C4-2B (cell line): ENCODE results near the gene CDH18.

Experiments used
- H3K27ac ChIP-seq: fragments of 450-650 bp; 2 replicates; pipeline ENCODE4 v1.5.1; 2017
- ZFX ChIP-seq: fragments of 450-650 bp; IDR thresholded peaks from 2 replicates; pipeline ENCODE4 v1.6.1; 2017
- TF ChIP-seq, protein P1 (sequence below): fragments of 450-650 bp; conservative IDR thresholded peaks from 2 replicates; pipeline ENCODE4 v1.5.1; 2017; ENCODE audit warnings: mild to moderate bottlenecking

The CDH18 gene

DNA sequence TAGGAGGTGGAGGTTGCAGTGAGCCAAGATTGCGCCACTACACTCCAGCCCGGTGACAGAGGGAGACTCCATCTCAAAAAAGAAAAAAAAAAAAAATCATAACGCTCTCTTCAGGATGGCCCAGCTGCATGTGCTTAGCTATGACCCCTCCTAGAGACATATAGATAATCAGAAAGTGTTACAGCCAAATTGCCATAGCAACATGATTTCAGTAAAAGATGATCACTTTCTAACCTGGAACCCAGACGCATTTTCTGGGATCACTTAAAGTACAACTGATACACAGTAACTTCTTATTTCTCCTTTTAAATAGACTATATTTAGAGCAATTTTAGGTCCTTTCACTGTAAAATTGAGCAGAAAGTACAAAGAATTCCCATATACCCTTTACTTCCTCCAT is 372.9 kb downstream of the CDH18 start:
- H3K27ac ChIP-seq = no peak overlapping the region
- TF ChIP-seq, protein P1, sequence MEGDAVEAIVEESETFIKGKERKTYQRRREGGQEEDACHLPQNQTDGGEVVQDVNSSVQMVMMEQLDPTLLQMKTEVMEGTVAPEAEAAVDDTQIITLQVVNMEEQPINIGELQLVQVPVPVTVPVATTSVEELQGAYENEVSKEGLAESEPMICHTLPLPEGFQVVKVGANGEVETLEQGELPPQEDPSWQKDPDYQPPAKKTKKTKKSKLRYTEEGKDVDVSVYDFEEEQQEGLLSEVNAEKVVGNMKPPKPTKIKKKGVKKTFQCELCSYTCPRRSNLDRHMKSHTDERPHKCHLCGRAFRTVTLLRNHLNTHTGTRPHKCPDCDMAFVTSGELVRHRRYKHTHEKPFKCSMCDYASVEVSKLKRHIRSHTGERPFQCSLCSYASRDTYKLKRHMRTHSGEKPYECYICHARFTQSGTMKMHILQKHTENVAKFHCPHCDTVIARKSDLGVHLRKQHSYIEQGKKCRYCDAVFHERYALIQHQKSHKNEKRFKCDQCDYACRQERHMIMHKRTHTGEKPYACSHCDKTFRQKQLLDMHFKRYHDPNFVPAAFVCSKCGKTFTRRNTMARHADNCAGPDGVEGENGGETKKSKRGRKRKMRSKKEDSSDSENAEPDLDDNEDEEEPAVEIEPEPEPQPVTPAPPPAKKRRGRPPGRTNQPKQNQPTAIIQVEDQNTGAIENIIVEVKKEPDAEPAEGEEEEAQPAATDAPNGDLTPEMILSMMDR = no peak
- TF ChIP-seq ZFX = no peak

DNA sequence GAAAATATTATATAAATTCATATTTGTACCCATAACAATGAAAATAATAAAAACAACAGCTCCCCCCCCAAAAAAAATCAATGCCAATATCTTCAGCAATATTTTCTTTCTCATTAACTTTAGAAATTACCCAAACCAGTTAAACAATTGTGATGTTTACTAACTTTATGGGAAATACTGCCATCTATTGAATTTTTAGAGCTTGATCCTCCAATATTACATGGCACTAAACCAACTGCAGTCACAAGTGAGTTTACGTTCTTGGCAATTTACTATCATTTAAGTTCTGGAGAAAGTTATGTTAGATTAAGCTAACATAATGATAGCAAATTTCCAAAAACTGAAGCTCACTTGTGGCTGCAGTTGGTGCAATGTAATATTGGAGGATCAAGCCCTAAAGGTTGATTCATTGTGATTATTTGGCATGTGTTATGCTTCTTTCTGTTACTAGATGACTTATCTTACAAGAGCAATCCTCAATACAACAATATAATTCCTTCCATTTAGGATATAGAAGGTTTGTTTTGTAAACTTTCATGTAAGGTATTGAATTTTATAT is 379.5 kb downstream of the CDH18 start:
- no peak for TF ChIP-seq ZFX
- TF ChIP-seq, protein P1 = peak; percentile 66
- no peak overlapping the region for H3K27ac ChIP-seq

DNA sequence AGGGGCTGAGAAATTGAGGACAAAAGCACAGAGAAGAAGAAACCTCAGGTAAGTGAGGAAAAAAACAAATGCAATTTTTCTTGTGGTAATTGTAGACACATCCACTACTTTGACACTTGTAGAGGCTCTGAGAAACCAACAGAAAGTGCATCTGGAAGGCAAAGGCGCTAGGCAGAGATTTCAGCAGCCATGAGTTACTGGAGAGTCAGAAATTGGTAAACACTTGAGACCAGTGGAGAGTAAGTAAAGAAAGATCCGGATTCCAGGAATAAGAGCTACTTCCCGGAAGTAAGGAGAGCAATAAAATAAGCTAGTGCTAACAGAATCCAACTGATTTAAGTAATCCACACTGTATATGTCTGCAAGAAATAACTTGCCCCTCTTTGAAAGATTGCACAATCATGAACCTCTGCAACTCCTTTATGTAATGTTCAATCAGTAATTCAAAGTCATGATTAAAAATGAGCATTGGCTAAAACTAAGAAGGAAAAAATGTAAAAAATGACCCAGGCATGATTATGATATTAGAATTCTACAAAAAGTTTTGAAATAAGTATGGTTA is 382.1 kb downstream of the CDH18 start:
- H3K27ac ChIP-seq = no peak overlapping the region
- TF ChIP-seq, protein P1 = no peak
- TF ChIP-seq ZFX = no peak

DNA sequence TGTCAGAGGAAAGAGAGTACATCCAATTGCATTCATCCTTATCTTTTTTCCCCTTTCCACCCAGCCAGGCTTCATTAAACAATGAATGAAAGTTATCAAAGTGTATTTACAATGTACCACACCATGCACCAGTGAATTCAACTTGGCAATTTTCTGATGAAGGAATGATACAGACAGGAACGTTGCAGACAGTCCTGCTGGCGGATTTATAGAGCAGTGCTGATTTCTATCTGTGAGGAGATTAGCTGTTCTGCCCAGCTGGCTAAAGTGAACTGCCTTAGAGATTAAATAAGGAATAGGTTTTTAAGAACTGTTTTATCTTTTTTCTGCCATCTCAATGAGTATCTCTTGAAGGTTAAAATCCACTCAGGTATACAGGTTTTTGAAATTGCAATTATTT is 403.9 kb downstream of the CDH18 start:
- no peak overlapping the region for H3K27ac ChIP-seq
- TF ChIP-seq, protein P1 = no peak
- no peak for TF ChIP-seq ZFX

DNA sequence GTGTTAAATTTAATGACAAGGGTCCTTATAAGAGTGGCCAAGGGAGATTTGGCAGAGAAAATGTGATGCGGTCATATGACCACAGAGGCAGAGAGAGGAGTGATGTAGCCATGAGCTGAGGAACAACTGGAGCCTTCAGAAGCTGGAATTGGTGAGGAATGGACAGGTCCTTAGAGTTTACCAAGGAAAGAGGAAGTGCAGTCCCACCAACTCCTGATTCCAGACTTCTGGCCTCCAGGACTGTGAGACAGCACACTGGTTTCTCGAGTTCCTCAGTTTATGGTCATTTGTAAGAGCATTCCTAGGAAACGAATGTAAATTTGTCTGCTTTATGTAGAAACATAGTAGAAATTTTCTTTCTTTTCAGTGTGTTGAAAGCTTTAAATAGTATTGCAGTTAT is 410.1 kb downstream of the CDH18 start:
- TF ChIP-seq, protein P1 = no peak
- no peak for TF ChIP-seq ZFX
- no peak overlapping the region for H3K27ac ChIP-seq

DNA sequence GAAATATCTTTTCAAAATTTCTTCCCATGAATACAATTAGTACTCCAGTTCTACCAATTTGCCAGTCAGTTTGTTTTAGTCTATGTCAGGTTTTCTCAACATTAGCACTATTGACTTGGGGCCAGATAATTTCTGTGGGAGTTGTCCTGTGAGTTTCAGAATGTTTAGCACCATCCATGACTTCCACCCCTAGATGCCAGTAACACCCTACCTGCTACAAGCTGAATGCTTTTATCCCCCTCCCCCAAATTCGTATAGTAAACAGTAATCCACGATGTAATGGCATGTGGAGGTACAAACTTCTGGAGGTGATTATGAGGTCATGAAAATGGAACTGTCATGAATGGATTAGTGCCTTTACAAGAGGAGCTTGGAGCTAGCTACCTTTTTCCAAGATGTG is 420.0 kb downstream of the CDH18 start:
- no peak overlapping the region for H3K27ac ChIP-seq
- TF ChIP-seq, protein P1 = no peak
- TF ChIP-seq ZFX = no peak

DNA sequence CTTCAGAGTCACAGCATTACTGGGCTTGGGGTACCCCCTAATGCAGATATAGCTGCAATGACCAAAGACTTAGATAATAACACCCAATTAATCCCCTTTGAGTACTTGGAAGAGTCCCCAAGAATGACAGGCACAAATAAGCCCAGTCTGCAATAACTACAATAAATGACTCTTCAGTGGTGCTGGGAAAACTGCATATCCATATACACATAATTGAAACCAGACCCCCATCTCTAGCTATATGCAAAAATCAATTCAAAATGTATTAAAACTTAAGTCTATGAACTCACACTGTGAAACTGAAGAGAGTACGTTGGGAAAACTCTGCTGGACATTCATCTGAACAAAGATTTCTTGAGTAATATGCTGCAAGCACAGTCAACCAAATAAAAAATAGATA is 422.5 kb downstream of the CDH18 start:
- H3K27ac ChIP-seq = no peak overlapping the region
- no peak for TF ChIP-seq ZFX
- TF ChIP-seq, protein P1 = no peak
